Measurements from ENCODE around the gene POLR3A.
A peak's percentile ranks its signal among the peaks of the same experiment; 100 is the strongest.

Gene POLR3A

DNA sequence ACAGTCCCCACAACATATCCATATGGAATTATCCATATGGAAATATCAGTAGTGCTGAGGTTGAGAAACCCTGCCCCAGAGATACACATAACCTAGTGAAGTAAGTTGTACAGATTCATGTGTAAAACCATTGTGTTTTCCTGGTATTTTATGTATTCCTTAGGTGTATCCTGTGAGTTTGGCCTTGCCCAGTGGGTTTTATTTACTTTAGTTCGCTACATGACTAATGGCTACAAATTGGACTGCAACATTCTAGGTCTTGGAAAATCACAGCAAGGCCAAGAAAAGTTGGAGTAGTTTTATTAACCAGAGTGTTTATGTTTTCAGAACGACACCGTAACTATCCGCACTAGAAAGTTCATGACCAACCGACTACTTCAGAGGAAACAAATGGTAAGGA lies 5.7 kb upstream of the POLR3A start:
- H3K4me3 ChIP-seq (replicated peaks; ENCODE audit: low read depth, low read length), result peak overlapping the region; percentile 82
- no peak for DNase-seq (ENCODE audit: low read depth)
- TF ChIP-seq, protein P1, sequence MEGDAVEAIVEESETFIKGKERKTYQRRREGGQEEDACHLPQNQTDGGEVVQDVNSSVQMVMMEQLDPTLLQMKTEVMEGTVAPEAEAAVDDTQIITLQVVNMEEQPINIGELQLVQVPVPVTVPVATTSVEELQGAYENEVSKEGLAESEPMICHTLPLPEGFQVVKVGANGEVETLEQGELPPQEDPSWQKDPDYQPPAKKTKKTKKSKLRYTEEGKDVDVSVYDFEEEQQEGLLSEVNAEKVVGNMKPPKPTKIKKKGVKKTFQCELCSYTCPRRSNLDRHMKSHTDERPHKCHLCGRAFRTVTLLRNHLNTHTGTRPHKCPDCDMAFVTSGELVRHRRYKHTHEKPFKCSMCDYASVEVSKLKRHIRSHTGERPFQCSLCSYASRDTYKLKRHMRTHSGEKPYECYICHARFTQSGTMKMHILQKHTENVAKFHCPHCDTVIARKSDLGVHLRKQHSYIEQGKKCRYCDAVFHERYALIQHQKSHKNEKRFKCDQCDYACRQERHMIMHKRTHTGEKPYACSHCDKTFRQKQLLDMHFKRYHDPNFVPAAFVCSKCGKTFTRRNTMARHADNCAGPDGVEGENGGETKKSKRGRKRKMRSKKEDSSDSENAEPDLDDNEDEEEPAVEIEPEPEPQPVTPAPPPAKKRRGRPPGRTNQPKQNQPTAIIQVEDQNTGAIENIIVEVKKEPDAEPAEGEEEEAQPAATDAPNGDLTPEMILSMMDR (IDR thresholded peaks at IDR 0.05; ENCODE audit: low read length, missing control alignments), result no peak

GRCh38 chr10:78033637-78034470 lies 4.5 kb upstream of the POLR3A start, which contains the start of gene RPS24:
Gene RPS24, plus strand, starts transcription at chr10:78033863. Its CDS starts 39 bp downstream, at chr10:78033902.
- peak; percentile 98 for DNase-seq (ENCODE audit: low read depth)
- TF ChIP-seq, protein P1 (IDR thresholded peaks at IDR 0.05; ENCODE audit: low read length, missing control alignments), result no peak
- peak within 1 kb of the TSS; percentile 82 for H3K4me3 ChIP-seq (replicated peaks; ENCODE audit: low read depth, low read length)

GRCh38 chr10:78033387-78033636 lies 4.0 kb upstream of the POLR3A start:
- TF ChIP-seq, protein P1 (IDR thresholded peaks at IDR 0.05; ENCODE audit: low read length, missing control alignments), result no peak
- DNase-seq (ENCODE audit: low read depth), result no peak
- H3K4me3 ChIP-seq (replicated peaks; ENCODE audit: low read depth, low read length), result peak overlapping the region; percentile 82

- peak; percentile 50 for DNase-seq (ENCODE audit: low read depth)
- H3K4me3 ChIP-seq (replicated peaks; ENCODE audit: low read depth, low read length), result peak overlapping the region; percentile 100
- TF ChIP-seq, protein P1 (IDR thresholded peaks at IDR 0.05; ENCODE audit: low read length, missing control alignments), result no peak
Measured at GRCh38 chr10:78028438-78029268, 662 bp downstream of the POLR3A start.

DNA sequence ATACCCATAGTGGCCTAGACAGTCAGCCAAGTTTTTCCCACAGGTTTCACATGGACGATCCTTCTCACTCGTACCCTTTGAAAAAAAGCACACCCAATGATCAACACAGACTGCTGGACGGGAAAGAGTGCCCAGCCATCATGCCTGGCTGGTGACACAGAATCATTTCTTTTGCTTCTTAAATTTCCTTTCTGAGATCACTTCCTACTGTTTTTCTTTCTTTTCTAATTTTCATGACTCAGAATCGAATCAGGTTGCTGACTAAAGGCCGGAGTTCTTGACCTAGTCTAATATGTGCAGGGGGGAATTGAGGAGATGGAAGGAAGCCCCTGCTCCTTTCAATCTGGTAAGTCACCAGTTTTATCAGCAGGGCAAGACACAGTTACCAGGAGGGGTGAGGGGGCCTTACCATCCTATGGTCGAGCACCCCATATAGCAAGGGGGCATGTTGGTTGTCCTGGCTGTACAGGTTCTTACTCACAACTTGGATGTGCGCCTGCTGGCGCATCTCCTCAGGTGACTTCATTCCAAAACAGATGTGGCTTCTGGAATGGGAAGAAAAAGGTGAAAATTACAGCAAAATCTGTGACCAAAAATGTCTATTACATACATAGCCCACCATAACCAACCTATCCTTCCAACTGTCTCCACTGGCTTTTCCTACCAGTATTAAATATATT lies 3.5 kb downstream of the POLR3A start:
- H3K4me3 ChIP-seq (replicated peaks; ENCODE audit: low read depth, low read length), result no peak overlapping the region
- TF ChIP-seq, protein P1 (IDR thresholded peaks at IDR 0.05; ENCODE audit: low read length, missing control alignments), result no peak
- no peak for DNase-seq (ENCODE audit: low read depth)

DNA sequence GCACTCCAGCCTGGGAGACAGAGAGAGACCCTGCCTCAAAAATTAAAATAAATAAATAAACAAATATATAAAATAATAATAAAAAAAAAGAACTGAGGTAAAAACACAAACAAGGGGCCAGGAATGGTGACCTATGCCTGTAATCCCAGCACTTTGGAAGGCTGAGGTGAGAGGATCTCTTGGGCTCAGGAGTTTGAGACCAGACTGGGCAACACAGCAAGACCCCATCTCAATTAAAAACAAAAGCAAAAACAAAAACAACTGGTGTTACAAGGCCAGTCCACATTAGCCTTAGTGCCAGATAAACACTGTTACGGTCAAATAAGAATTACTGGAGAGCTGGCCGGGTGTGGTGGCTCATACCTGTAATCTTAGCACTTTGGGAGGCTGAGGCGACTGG lies 5.6 kb downstream of the POLR3A start:
- TF ChIP-seq, protein P1 (IDR thresholded peaks at IDR 0.05; ENCODE audit: low read length, missing control alignments), result no peak
- H3K4me3 ChIP-seq (replicated peaks; ENCODE audit: low read depth, low read length), result no peak overlapping the region
- DNase-seq (ENCODE audit: low read depth), result no peak

Measured in fibroblast of pulmonary artery (primary cell).